Measurements from ENCODE around the gene SLC25A41. TPM values are rescaled to one million over a fixed set of nuclear protein-coding genes. Genes with fewer than 3 reads are reported as not detected.

SLC25A41 gene
- total and polyA plus RNA-seq, 9 of the 15 experiments (the other 6 are each of a cell fraction or from before 2014, with no cell fraction given), result 0.08 to 4.2 (median 1.6) TPM

DNA sequence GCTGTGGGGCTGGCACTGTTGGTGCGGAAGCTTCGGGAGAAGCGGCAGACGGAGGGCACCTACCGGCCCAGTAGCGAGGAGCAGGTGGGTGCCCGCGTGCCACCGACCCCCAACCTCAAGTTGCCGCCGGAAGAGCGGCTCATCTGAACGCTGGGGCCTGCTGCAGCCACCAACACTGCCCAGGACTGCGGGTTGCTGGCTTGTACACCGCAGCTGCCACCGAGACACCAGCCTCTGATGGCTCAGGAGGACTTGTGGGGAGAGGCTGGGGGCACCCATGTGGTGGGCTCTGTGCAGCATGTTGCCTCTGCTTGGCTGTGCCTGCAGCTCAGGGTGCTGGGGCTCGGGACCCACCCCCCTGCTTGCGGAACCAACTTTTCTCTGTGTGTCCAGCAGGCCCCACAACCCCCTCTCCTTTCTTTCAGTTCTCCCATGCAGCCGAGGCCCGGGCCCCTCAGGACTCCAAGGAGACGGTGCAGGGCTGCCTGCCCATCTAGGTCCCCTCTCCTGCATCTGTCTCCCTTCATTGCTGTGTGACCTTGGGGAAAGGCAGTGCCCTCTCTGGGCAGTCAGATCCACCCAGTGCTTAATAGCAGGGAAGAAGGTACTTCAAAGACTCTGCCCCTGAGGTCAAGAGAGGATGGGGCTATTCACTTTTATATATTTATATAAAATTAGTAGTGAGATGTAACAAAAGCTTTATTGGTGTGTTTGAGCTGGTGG, 33.1 kb upstream of the SLC25A41 start:
- FAIRE-seq (no peak), DNase-seq (ENCODE audit: extremely low read depth in 1 of 4, low spot score in 3 of 4) (peak in 1 of 4 experiments; percentile 3), ATAC-seq (no peak)
- intact Hi-C loops (cut with micrococcal nuclease) (no loop called here), in situ Hi-C loops (cut with MboI) (no loop called here)
- Histone ChIP-seq H3K9ac (ENCODE audit: insufficient read depth in 1 of 2, low read depth in 2 of 2, low read length in 2 of 2) (no peak overlapping the region), H3K9me1 (ENCODE audit: control insufficient read depth, insufficient read depth, low read length) (no peaks in the 10 kb centered on the region), H3K36me3 (ENCODE audit: control insufficient read depth, insufficient read depth, low read length) (no peaks in the 10 kb centered on the region), H3K4me2 (ENCODE audit: insufficient read depth, low read length) (no peak overlapping the region), H2AFZ (ENCODE audit: low read depth, low read length) (no peak overlapping the region), H3K9me3 (replicated peaks; ENCODE audit: control insufficient read depth, insufficient read depth, low read depth, low read length) (no peaks in the 10 kb centered on the region), H3K27ac (ENCODE audit: extremely low read depth, low read depth, low read length) (no peak overlapping the region), H3K4me3 (no peak overlapping the region), H3K4me1 (replicated peaks in 1 of 2; ENCODE audit: control insufficient read depth in 2 of 2, insufficient read depth in 2 of 2, low read length in 2 of 2) (peaks cover 3 to 28% of the 10 kb centered on the region in 2 experiments; a peak in 3 of 5 replicates), H3K27me3 (ENCODE audit: control insufficient read depth in 2 of 2, insufficient read depth in 2 of 2, low read length in 2 of 2) (peaks cover 8 to 21% of the 10 kb centered on the region in 2 experiments), H3K79me2 (ENCODE audit: control insufficient read depth, insufficient read depth, low read length) (no peaks in the 10 kb centered on the region), H4K20me1 (replicated peaks; ENCODE audit: control insufficient read depth, insufficient read depth, low read length) (no peaks in the 10 kb centered on the region)
- TF ChIP-seq RUNX1 (IDR thresholded peaks at IDR 0.05; ENCODE audit: low read depth), result no peak
- peak; percentile 75 for TF ChIP-seq ZFP36 (IDR thresholded peaks at IDR 0.05; ENCODE audit: low read depth, low read length, partially characterized antibody)
- no peak for TF ChIP-seq ILK (tag; IDR thresholded peaks at IDR 0.05; ENCODE audit: borderline replicate concordance, low read depth)
- TF ChIP-seq RBM25 (IDR thresholded peaks at IDR 0.05; ENCODE audit: low read depth, low read length, severe bottlenecking), result peak; percentile 51
- 16% methylated on average over 18 of the region's 21 CpGs for WGBS (ENCODE audit: insufficient coverage, low coverage, missing lambda C conversion rate)
- BruUV-seq (replicated peaks), result no TSS peak
- ChIA-PET POLR2A (interaction anchor here (0.9 to 1.3 kb wide), 3 partner anchors 10 to 32 kb away, joined by 3 to 4 read pairs (median 3); no protein-coding TSS in a partner anchor), CTCF (ENCODE audit: low intra/inter-chr PET ratio) (interaction anchor here (0.7 kb wide), 1 partner anchor 249 kb away, joined by 3 read pairs; no protein-coding TSS in a partner anchor)

DNA sequence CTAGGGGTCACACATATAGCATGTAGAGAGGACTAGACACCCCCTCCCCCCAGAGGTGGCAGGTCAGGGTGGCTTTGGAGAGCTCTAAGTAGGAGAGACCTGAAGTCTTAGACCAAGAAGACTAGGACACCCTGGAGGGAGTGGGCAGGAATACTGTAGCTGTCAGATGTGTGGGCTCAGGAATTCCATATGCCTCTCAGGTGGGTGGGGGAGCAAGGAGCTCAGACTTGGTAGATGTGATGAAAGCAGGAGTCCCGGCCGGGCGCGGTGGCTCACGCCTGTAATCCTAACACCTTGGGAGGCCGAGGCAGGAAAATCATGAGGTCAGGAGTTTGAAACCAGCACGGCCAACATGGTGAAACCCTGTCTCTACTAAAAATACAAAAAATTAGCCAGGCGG, 32.1 kb upstream of the SLC25A41 start:
- H3K9me3 ChIP-seq (replicated peaks; ENCODE audit: control insufficient read depth, insufficient read depth, low read depth, low read length), result no peaks in the 10 kb centered on the region
- no peak overlapping the region for H3K9ac ChIP-seq (ENCODE audit: insufficient read depth in 1 of 2, low read depth in 2 of 2, low read length in 2 of 2)
- no peak for FAIRE-seq
- no peak overlapping the region for H3K27ac ChIP-seq (ENCODE audit: extremely low read depth, low read depth, low read length)
- in situ Hi-C loops (cut with MboI), result no loop called here
- H3K79me2 ChIP-seq (ENCODE audit: control insufficient read depth, insufficient read depth, low read length), result no peaks in the 10 kb centered on the region
- intact Hi-C loops (cut with micrococcal nuclease), result no loop called here
- ATAC-seq, result no peak
- H3K4me2 ChIP-seq (ENCODE audit: insufficient read depth, low read length), result no peak overlapping the region
- no peak overlapping the region for H3K4me3 ChIP-seq
- BruUV-seq (replicated peaks), result no TSS peak
- no peaks in the 10 kb centered on the region for H4K20me1 ChIP-seq (replicated peaks; ENCODE audit: control insufficient read depth, insufficient read depth, low read length)
- ChIA-PET CTCF (ENCODE audit: low intra/inter-chr PET ratio) (no interaction called here), POLR2A (interaction anchor here (1.3 kb wide), 2 partner anchors 8 to 21 kb away, joined by 3 to 4 read pairs; no protein-coding TSS in a partner anchor)
- no peak for DNase-seq (ENCODE audit: extremely low read depth in 1 of 4, low spot score in 3 of 4)
- peaks cover 3 to 26% of the 10 kb centered on the region in 2 experiments; a peak in 3 of 5 replicates for H3K4me1 ChIP-seq (replicated peaks in 1 of 2; ENCODE audit: control insufficient read depth in 2 of 2, insufficient read depth in 2 of 2, low read length in 2 of 2)
- H3K9me1 ChIP-seq (ENCODE audit: control insufficient read depth, insufficient read depth, low read length), result no peaks in the 10 kb centered on the region
- H2AFZ ChIP-seq (ENCODE audit: low read depth, low read length), result no peak overlapping the region
- H3K27me3 ChIP-seq (ENCODE audit: control insufficient read depth in 2 of 2, insufficient read depth in 2 of 2, low read length in 2 of 2), result peaks cover 8 to 21% of the 10 kb centered on the region in 2 experiments
- H3K36me3 ChIP-seq (ENCODE audit: control insufficient read depth, insufficient read depth, low read length), result no peaks in the 10 kb centered on the region
- 5% methylated on average over 8 of the region's 8 CpGs for WGBS (ENCODE audit: insufficient coverage, low coverage, missing lambda C conversion rate)
- TF ChIP-seq NCOR1 (IDR thresholded peaks at IDR 0.05), result no peak
- no peak for TF ChIP-seq ARID1B (IDR thresholded peaks at IDR 0.05)
- no peak for TF ChIP-seq EHMT2 (IDR thresholded peaks at IDR 0.05)
- TF ChIP-seq NR1H2 (CRISPR knock-in tag; IDR thresholded peaks at IDR 0.05), result no peak
- no peak for TF ChIP-seq HDAC2 (IDR thresholded peaks at IDR 0.05)
- no peak for TF ChIP-seq NCOA4 (IDR thresholded peaks at IDR 0.05; ENCODE audit: partially characterized antibody)
- no peak for TF ChIP-seq ZNF780A (CRISPR knock-in tag; IDR thresholded peaks at IDR 0.05)
- no peak for TF ChIP-seq FIP1L1 (IDR thresholded peaks at IDR 0.05; ENCODE audit: low read depth, low read length, poor library complexity, severe bottlenecking)
- TF ChIP-seq, protein P1, sequence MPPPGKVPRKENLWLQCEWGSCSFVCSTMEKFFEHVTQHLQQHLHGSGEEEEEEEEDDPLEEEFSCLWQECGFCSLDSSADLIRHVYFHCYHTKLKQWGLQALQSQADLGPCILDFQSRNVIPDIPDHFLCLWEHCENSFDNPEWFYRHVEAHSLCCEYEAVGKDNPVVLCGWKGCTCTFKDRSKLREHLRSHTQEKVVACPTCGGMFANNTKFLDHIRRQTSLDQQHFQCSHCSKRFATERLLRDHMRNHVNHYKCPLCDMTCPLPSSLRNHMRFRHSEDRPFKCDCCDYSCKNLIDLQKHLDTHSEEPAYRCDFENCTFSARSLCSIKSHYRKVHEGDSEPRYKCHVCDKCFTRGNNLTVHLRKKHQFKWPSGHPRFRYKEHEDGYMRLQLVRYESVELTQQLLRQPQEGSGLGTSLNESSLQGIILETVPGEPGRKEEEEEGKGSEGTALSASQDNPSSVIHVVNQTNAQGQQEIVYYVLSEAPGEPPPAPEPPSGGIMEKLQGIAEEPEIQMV (tag; conservative IDR thresholded peaks at IDR 0.05; ENCODE audit: low read depth), result no peak
- TF ChIP-seq ELK1 (CRISPR knock-in tag; IDR thresholded peaks at IDR 0.05), result no peak
